ENCODE data around the gene HMGXB3. TPM values are rescaled to one million over a fixed set of nuclear protein-coding genes. Genes with fewer than 3 reads are reported as not detected.

The HMGXB3 gene
- total RNA-seq, 1 experiment from 2014 or later = 26.9 TPM

- no peak within 1 kb of the TSS for H4K91ac ChIP-seq (ENCODE audit: insufficient read length, low read depth, low read length)
- no peak within 1 kb of the TSS for H2AFZ ChIP-seq (ENCODE audit: low read length)
- no peak within 1 kb of the TSS for H3K9ac ChIP-seq (ENCODE audit: extremely low read depth, insufficient read length, low read length)
- H2BK5ac ChIP-seq (ENCODE audit: insufficient read length, low read length) = no peak within 1 kb of the TSS
- peaks cover 3% of the 10 kb centered on the region for H3K27me3 Mint-ChIP-seq (ENCODE audit: low read depth)
- no peak within 1 kb of the TSS for H3K27ac ChIP-seq (ENCODE audit: insufficient read length, low read depth, low read length)
- H3K56ac ChIP-seq (ENCODE audit: insufficient read length, low read depth, low read length) = no peak within 1 kb of the TSS
- H3K79me1 ChIP-seq (ENCODE audit: insufficient read depth, low read depth, low read length, poor library complexity, severe bottlenecking) = no peaks in the 10 kb centered on the region
- no peak within 1 kb of the TSS for H4K5ac ChIP-seq (ENCODE audit: insufficient read length, low read depth, low read length)
- H3K27ac Mint-ChIP-seq = peak within 1 kb of the TSS in 1 of 3 experiments; percentile 93; a peak in 1 of 7 replicates
- H3K36me3 Mint-ChIP-seq (ENCODE audit: insufficient read depth in 1 of 3, low read depth in 3 of 3) = no peaks in the 10 kb centered on the region
- H3K23ac ChIP-seq (ENCODE audit: insufficient read length, low read depth, low read length) = no peak within 1 kb of the TSS
- H3K4me1 Mint-ChIP-seq = peaks cover 16 to 25% of the 10 kb centered on the region in 2 experiments
- H3K14ac ChIP-seq (ENCODE audit: insufficient read depth, low read length) = no peak within 1 kb of the TSS
- DNase-seq = no peak
- no peaks in the 10 kb centered on the region for H4K20me1 ChIP-seq (ENCODE audit: control insufficient read depth, insufficient read depth, insufficient read length)
- no peak within 1 kb of the TSS for H3K4me3 Mint-ChIP-seq
- H3K23me2 ChIP-seq (ENCODE audit: insufficient read length, low read depth, low read length, poor library complexity, severe bottlenecking) = no peaks in the 10 kb centered on the region
- no CpG with 5 or more reads among the region's 9 CpGs for WGBS (ENCODE audit: extremely low coverage, insufficient read length, low lambda C conversion rate)
- no peaks in the 10 kb centered on the region for H3K9me3 Mint-ChIP-seq
- H3K9me3 ChIP-seq (ENCODE audit: control insufficient read depth, low read depth, low read length) = no peaks in the 10 kb centered on the region
- H3K4me2 ChIP-seq (ENCODE audit: insufficient read depth, insufficient read length, low read length) = no peak within 1 kb of the TSS
- H2BK12ac ChIP-seq (ENCODE audit: insufficient read length, low read depth, low read length) = no peak within 1 kb of the TSS
- no peaks in the 10 kb centered on the region for H3K27me3 ChIP-seq (ENCODE audit: insufficient read depth, low read length)
- no peaks in the 10 kb centered on the region for H3K79me2 ChIP-seq (ENCODE audit: insufficient read depth, low read length)
- no peaks in the 10 kb centered on the region; the same call in 1 of the 2 replicates for H3K4me1 ChIP-seq (ENCODE audit: insufficient read depth, low read length)
- no peak within 1 kb of the TSS for H3K4ac ChIP-seq (ENCODE audit: low read depth, low read length)
- no peak within 1 kb of the TSS for H3T11ph ChIP-seq (ENCODE audit: low read length)
- no peak within 1 kb of the TSS for H2AK5ac ChIP-seq (ENCODE audit: insufficient read length, low read length)
- H4K8ac ChIP-seq (replicated peaks; ENCODE audit: insufficient read length, low read depth, low read length) = no peak within 1 kb of the TSS
- no peak within 1 kb of the TSS for H3K18ac ChIP-seq (ENCODE audit: insufficient read length, low read depth, low read length)
- H2BK20ac ChIP-seq (ENCODE audit: low read depth, low read length, poor library complexity, severe bottlenecking) = no peak within 1 kb of the TSS
- no peak within 1 kb of the TSS for H2BK15ac ChIP-seq (ENCODE audit: low read depth, low read length)
- no peak for TF ChIP-seq CTCF (conservative IDR thresholded peaks at IDR 0.05)
- H2BK120ac ChIP-seq (ENCODE audit: low read depth, low read length, poor library complexity, severe bottlenecking) = no peak within 1 kb of the TSS
Observed at GRCh38 chr5:150085950-150086715, 85.6 kb downstream of the HMGXB3 start, which contains the start of gene CSF1R. TSS of gene CSF1R (minus strand) at chr5:150086554. CDS start at chr5:150086427, 127 bp downstream.

Measured in H9 (cell line).